Effector memory CD4-positive, alpha-beta T cell (primary cell): ENCODE data around the gene STK32C.
"Not testable (repeated sequence)": the region's sequence is repeated elsewhere in the genome, so short reads cannot be mapped to it uniquely, and the experiment has no call there.

Source experiments
- DNase-seq, 3 donors: peaks; one replicate each; pipeline ENCODE4 v3.0.0-alpha.2; 2020
- H3K27ac ChIP-seq: 2 replicates; pipeline ENCODE4 v1.7.0; 2013; ENCODE audit warnings: mild to moderate bottlenecking, low read length, moderate library complexity; ENCODE audit not compliant: insufficient read depth, poor library complexity, severe bottlenecking
- H3K27me3 ChIP-seq: replicated peaks from 2 replicates; pipeline ENCODE4 v1.7.0; 2013; ENCODE audit warnings: mild to moderate bottlenecking, low read length; ENCODE audit not compliant: insufficient read depth, control insufficient read depth, poor library complexity, severe bottlenecking
- H3K36me3 ChIP-seq: 2 replicates; pipeline ENCODE4 v1.7.0; 2013; ENCODE audit warnings: mild to moderate bottlenecking, low read length, moderate library complexity; ENCODE audit not compliant: control insufficient read depth, insufficient read depth
- H3K4me1 ChIP-seq: 2 replicates; pipeline ENCODE4 v1.7.0; 2013; ENCODE audit warnings: low read length, mild to moderate bottlenecking; ENCODE audit not compliant: control insufficient read depth, insufficient read depth, poor library complexity, severe bottlenecking
- H3K4me3 ChIP-seq: 2 replicates; pipeline ENCODE4 v1.7.0; 2013; ENCODE audit warnings: low read length, low read depth, mild to moderate bottlenecking; ENCODE audit not compliant: insufficient read depth, poor library complexity, severe bottlenecking
- H3K9me3 ChIP-seq: 2 replicates; pipeline ENCODE4 v1.7.0; 2013; ENCODE audit warnings: mild to moderate bottlenecking, low read length, moderate library complexity; ENCODE audit not compliant: control insufficient read depth

Gene STK32C

GRCh38 chr10:132339276-132339675, 31.5 kb upstream of the STK32C start:
- Histone ChIP-seq H3K36me3 (no peaks in the 10 kb centered on the region), H3K9me3 (peaks cover 2% of the 10 kb centered on the region), H3K27ac (no peak overlapping the region), H3K27me3 (no peaks in the 10 kb centered on the region), H3K4me3 (no peak overlapping the region), H3K4me1 (no peaks in the 10 kb centered on the region)
- DNase-seq, result no peak

DNA sequence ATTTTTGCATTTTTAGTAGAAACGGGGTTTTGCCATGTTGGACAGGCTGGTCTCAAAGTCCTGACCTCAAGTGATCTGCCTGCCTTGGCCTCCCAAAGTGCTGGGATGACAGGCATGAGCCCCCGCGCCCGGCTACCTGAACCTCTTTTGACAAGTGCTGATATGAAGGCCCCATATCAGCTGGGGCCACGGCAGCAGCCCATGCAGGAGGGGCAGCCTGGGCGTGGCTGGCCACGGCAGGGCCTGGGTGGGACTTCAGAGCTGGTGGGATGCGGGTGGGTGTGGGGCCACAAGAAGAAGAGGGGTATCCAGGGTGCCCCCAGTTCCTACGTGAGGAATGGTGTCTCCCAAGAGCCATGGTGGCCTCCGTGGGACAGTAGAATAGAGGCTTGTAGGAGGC, 31.1 kb upstream of the STK32C start:
- no peaks in the 10 kb centered on the region for H3K27me3 ChIP-seq
- no peaks in the 10 kb centered on the region for H3K36me3 ChIP-seq
- DNase-seq, result no peak

GRCh38 chr10:132337854-132338253, 30.1 kb upstream of the STK32C start:
- not testable (repeated sequence) for H3K27ac ChIP-seq, H3K9me3 ChIP-seq, H3K4me3 ChIP-seq, H3K36me3 ChIP-seq, H3K27me3 ChIP-seq, H3K4me1 ChIP-seq, DNase-seq

More for the DNA sequence above, 31.1 kb upstream of the STK32C start:
- no peak overlapping the region for H3K27ac ChIP-seq
- no peak overlapping the region for H3K4me3 ChIP-seq
- no peaks in the 10 kb centered on the region for H3K4me1 ChIP-seq
- H3K9me3 ChIP-seq, result peaks cover 2% of the 10 kb centered on the region

- no peaks in the 10 kb centered on the region for H3K9me3 ChIP-seq
- H3K27me3 ChIP-seq, result no peaks in the 10 kb centered on the region
- H3K36me3 ChIP-seq, result no peaks in the 10 kb centered on the region
- peak overlapping the region; percentile 36 for H3K4me3 ChIP-seq
- no peaks in the 10 kb centered on the region for H3K4me1 ChIP-seq
- no peak for DNase-seq
- H3K27ac ChIP-seq, result no peak overlapping the region
Observed at GRCh38 chr10:132336919-132337407, 29.2 kb upstream of the STK32C start.

DNA sequence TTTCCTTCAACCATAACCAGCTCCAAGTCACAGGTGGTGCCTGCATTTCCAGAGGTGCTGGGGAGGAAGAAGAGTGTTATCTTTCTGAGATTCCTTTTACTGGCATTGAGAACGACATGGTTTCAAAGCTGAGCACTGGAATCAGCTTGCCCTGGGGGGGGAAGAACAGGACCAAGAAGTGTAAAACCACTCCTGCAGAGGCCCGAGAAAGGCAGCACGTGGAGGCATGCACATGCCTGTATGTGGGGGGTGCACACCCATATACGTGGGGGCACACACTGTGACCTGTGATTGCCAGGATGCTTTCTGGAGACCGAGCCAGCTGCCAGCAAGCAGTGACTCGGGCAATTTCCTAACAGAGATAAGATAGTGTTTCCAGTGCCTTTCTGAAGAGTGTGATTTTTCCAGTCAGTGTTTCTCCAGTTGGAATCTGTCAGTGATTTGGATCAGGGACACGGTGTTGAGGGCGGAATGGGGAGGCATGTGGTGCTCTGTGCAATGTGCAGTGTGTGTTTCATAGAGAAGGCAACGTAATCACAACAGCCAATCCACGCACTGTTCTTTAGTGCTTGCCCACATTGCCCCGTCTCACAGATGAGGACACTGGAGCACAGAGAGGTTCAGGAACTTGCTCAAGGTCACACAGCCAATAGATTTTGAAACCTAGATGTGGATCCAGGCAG, 28.5 kb upstream of the STK32C start:
- Histone ChIP-seq H3K27ac (no peak overlapping the region), H3K4me1 (peaks cover 3% of the 10 kb centered on the region), H3K27me3 (no peaks in the 10 kb centered on the region), H3K4me3 (no peak overlapping the region), H3K9me3 (no peaks in the 10 kb centered on the region), H3K36me3 (no peaks in the 10 kb centered on the region)
- no peak for DNase-seq

GRCh38 chr10:132335189-132336063, 27.7 kb upstream of the STK32C start:
- H3K36me3 ChIP-seq, result no peaks in the 10 kb centered on the region
- no peak overlapping the region for H3K27ac ChIP-seq
- H3K4me3 ChIP-seq, result no peak overlapping the region
- peaks cover 9% of the 10 kb centered on the region for H3K4me1 ChIP-seq
- no peaks in the 10 kb centered on the region for H3K9me3 ChIP-seq
- no peaks in the 10 kb centered on the region for H3K27me3 ChIP-seq
- DNase-seq, result no peak

DNA sequence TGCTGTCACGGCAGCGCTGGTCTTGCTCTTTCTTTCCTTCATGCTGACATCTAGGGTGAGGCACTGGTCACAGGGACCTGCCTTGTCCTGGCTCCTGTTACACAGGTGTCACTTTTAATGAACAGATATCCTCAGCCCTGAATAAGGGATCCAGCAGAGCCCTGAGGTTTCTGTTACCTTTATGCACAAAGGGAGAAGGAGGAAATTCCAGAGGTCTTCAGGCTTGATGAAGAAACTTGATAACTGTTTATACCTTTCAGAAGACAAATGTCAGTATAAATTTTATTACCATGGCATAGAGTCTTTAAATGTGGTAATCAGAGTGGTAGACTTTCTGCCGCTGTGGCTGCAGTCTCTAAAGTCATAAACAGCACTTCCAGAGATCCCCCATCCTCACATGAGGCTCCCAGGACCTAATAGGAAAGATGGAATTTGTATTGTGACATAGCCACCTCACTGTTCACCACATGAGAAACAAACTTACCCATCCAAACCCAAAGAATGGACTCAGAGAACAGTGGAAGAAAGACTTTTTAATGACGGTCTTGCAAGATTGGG, 27.0 kb upstream of the STK32C start:
- Histone ChIP-seq H3K9me3 (no peaks in the 10 kb centered on the region), H3K27ac (no peak overlapping the region), H3K4me3 (no peak overlapping the region), H3K4me1 (peaks cover 12% of the 10 kb centered on the region), H3K36me3 (no peaks in the 10 kb centered on the region), H3K27me3 (no peaks in the 10 kb centered on the region)
- DNase-seq, result no peak

DNA sequence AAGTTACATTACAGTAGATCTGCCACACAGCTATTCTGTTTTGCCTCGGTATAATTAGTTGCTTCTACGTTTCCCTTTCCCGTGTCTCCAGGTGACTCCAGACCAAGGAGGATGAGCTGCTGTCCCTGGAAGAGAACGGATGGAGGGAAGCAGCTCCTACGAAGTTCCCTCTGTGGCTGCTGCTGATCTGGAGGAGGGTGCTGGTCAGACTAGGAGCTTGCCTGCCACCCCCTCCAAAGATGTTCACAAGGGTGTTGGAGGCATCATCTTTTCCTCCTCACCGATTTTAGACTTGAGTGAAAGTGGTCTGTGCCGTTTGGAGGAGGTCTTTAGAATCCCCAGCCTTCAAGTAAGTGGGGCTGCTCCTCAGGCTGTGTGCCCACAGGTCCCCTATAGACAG, 25.6 kb upstream of the STK32C start:
- H3K36me3 ChIP-seq, result no peaks in the 10 kb centered on the region
- H3K4me1 ChIP-seq, result peaks cover 16% of the 10 kb centered on the region
- no peak overlapping the region for H3K4me3 ChIP-seq
- no peak overlapping the region for H3K27ac ChIP-seq
- no peaks in the 10 kb centered on the region for H3K9me3 ChIP-seq
- H3K27me3 ChIP-seq, result no peaks in the 10 kb centered on the region
- DNase-seq, result no peak

GRCh38 chr10:132332433-132332754, 24.6 kb upstream of the STK32C start:
- Histone ChIP-seq H3K27ac (peak overlapping the region; percentile 67), H3K4me3 (peak overlapping the region; percentile 44)

More at GRCh38 chr10:132332433-132332754, 24.6 kb upstream of the STK32C start:
- no peaks in the 10 kb centered on the region for H3K36me3 ChIP-seq
- no peak for DNase-seq
- H3K27me3 ChIP-seq, result no peaks in the 10 kb centered on the region
- H3K4me1 ChIP-seq, result peaks cover 16% of the 10 kb centered on the region
- H3K9me3 ChIP-seq, result no peaks in the 10 kb centered on the region
